Stomach (tissue), 9 donors: Measurements from ENCODE around the gene KLHL40. TPM values are rescaled to one million over a fixed set of nuclear protein-coding genes. Genes with fewer than 3 reads are reported as not detected.

Source experiments
- DNase-seq, 2 donors: peaks; one replicate each; pipeline versions ENCODE4 v3.0.0 to v3.0.0-alpha.2; 2013 to 2019
- H3K27ac ChIP-seq, 5 donors: fragments of 200-600 bp in 4 of 5; sonication (generic) in 4 of 5; one replicate each; pipeline ENCODE4 v1.5.1; 2013 to 2019; ENCODE audit warnings: mild to moderate bottlenecking in 1 of 5, moderate library complexity in 1 of 5
- H3K27me3 ChIP-seq, 3 donors: fragments of 200-600 bp; sonication (generic); one replicate each; pipeline ENCODE4 v1.5.1; 2017 to 2019; ENCODE audit warnings: mixed run types in 1 of 3
- H3K36me3 ChIP-seq, 4 donors: fragments of 200-600 bp; sonication (generic); 1 replicate in 3 of 4; 2 replicates in 1 of 4; pipeline ENCODE4 v1.5.1; 2016 to 2019
- H3K4me1 ChIP-seq, 4 donors: fragments of 200-600 bp; sonication (generic); one replicate each; pipeline ENCODE4 v1.5.1; 2016 to 2019
- H3K4me3 ChIP-seq, 4 donors: fragments of 200-600 bp; sonication (generic) in 3 of 4; one replicate each; pipeline ENCODE4 v1.5.1; 2016 to 2019; ENCODE audit warnings: mild to moderate bottlenecking in 1 of 4
- H3K9me3 ChIP-seq, 4 donors: fragments of 200-600 bp; sonication (generic); one replicate each; pipeline ENCODE4 v1.5.1; 2016 to 2019
- EP300 ChIP-seq: sonication (generic); formaldehyde crosslinking; IDR thresholded peaks from one replicate; pipeline ENCODE4 v1.6.1; 2017; ENCODE audit warnings: antibody characterized with exemption
- POLR2A ChIP-seq, 4 donors: fragments of 450-650 bp; IDR thresholded peaks; one replicate each; pipeline ENCODE4 v1.6.1; 2016; ENCODE audit warnings: antibody characterized with exemption in 4 of 4, control low read depth in 2 of 4, mild to moderate bottlenecking in 1 of 4, moderate library complexity in 1 of 4
- POLR2AphosphoS5 ChIP-seq, 3 donors: sonication (generic); formaldehyde crosslinking; IDR thresholded peaks; one replicate each; pipeline ENCODE4 v1.6.1; 2016; ENCODE audit warnings: antibody characterized with exemption in 3 of 3
- WGBS, 5 donors: extraction: QIAGEN DNeasy Blood & Tissue Kit in 3 of 5; methylation state at CpG; one replicate each; pipeline versions ENCODE4 v1.1.5 to v1.1.7; 2013 to 2018; 5-methylcytosine and 5-hydroxymethylcytosine counted together
- intact Hi-C: fragments of 100-400 bp; cut with DNase I; formaldehyde crosslinking; loops from one replicate; pipeline ENCODE4 v1.15.1; 2023; ENCODE audit warnings: low total_unique reads
- polyA plus RNA-seq, 3 donors: library from polyadenylated mRNA; stranded (reverse); fragments of 200-250 nt; gene quantifications; one replicate each; pipeline ENCODE4 v1.2.3, GENCODE V29; 2013
- total RNA-seq, 5 donors: library from RNA; depleted of rRNA; stranded (reverse); fragments of >200 nt; gene quantifications; one replicate each; pipeline versions ENCODE4 v1.1.0 to v1.2.3, GENCODE V29; 2014 to 2016
- TF ChIP-seq, protein P1 (sequence below), 7 experiments: fragments of 450-650 bp in 4 of 7; fragments of 200-600 bp in 3 of 7; sonication (generic) in 3 of 7; IDR thresholded peaks; one replicate each; pipeline ENCODE4 v1.5.1; 2016 to 2019; ENCODE audit warnings: antibody characterized with exemption in 7 of 7, control low read depth in 2 of 7, mild to moderate bottlenecking in 1 of 7
- donor health status: healthy with polysubstance abuse.
- donor health status: Bipolar disorder and iron deficiency.
- donor health status: healthy.

Gene KLHL40
- total and polyA plus RNA-seq, 8 donors = 0.05 to 2.0 (median 0.18) TPM; not detected in 5

DNA sequence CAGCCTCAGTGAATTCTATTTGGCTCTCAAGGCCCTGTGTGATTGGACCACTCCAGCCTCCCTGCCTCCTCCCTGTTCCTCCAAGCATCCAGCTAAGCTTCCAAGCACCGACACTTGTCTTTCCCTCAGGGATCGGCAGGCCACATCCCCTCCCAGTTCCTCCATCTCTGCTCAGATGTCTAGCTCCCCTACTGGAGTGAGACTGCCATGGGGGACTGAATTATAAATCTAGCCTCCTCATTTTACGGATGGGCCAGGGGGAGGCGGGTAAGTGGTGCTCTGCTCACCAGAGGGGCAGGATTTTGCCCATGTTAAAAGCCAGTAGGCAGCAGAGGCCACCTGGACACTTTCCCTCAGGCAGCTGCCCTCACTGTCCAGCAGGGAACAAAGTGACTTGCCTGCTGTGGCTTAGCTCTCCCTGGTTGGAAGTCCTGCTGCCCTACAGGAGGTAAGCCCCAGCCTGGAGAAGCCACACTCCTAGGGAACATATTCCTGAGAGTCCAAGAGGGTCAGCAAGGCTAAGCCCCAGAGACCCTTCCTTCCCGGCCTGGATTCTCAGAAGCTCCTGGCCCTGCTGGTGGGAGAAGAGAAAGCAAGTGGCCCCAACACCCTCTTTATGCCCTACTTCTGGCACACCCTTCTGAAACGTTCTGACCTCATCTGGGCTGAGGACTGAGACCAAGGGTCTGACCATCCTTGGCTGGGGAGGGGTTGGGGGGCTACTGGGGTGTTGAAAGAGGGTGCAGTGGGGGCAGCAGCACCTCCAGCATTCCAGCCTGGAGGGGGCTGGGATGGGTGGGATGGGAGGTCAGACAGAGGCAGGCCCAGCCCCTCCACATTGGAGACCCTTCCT, 26.4 kb downstream of the KLHL40 start:
- H3K27ac ChIP-seq = no peak overlapping the region
- WGBS, 5 donors = 51 to 65% (median 61%) methylated on average over 6 of the region's 6 CpGs
- no peaks in the 10 kb centered on the region for H3K36me3 ChIP-seq
- H3K4me1 ChIP-seq = no peaks in the 10 kb centered on the region
- H3K27me3 ChIP-seq = no peaks in the 10 kb centered on the region
- intact Hi-C loops = no loop called here
- no peak for DNase-seq
- no peak overlapping the region for H3K4me3 ChIP-seq
- no peak for TF ChIP-seq POLR2AphosphoS5 (IDR thresholded peaks at IDR 0.05)
- no peak for TF ChIP-seq EP300
- no peak for TF ChIP-seq POLR2A (IDR thresholded peaks at IDR 0.05)
- TF ChIP-seq, protein P1, sequence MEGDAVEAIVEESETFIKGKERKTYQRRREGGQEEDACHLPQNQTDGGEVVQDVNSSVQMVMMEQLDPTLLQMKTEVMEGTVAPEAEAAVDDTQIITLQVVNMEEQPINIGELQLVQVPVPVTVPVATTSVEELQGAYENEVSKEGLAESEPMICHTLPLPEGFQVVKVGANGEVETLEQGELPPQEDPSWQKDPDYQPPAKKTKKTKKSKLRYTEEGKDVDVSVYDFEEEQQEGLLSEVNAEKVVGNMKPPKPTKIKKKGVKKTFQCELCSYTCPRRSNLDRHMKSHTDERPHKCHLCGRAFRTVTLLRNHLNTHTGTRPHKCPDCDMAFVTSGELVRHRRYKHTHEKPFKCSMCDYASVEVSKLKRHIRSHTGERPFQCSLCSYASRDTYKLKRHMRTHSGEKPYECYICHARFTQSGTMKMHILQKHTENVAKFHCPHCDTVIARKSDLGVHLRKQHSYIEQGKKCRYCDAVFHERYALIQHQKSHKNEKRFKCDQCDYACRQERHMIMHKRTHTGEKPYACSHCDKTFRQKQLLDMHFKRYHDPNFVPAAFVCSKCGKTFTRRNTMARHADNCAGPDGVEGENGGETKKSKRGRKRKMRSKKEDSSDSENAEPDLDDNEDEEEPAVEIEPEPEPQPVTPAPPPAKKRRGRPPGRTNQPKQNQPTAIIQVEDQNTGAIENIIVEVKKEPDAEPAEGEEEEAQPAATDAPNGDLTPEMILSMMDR (IDR thresholded peaks at IDR 0.05) = no peak
- no peaks in the 10 kb centered on the region for H3K9me3 ChIP-seq

- H3K27me3 ChIP-seq = no peaks in the 10 kb centered on the region
- intact Hi-C loops = no loop called here
- no peak overlapping the region for H3K27ac ChIP-seq
- TF ChIP-seq POLR2A (IDR thresholded peaks at IDR 0.05) (no peak), POLR2AphosphoS5 (IDR thresholded peaks at IDR 0.05) (no peak), EP300 (no peak)
- TF ChIP-seq, protein P1 (IDR thresholded peaks at IDR 0.05) = no peak
- no peaks in the 10 kb centered on the region for H3K36me3 ChIP-seq
- 82 to 96% (median 91%) methylated on average over 3 to 4 of the region's 4 CpGs for WGBS, 5 donors
- H3K4me1 ChIP-seq = no peaks in the 10 kb centered on the region
- DNase-seq = no peak
- H3K9me3 ChIP-seq = no peaks in the 10 kb centered on the region
- no peak overlapping the region for H3K4me3 ChIP-seq
These were observed 27.0 kb downstream of the KLHL40 start for GRCh38 chr3:42712344-42712648.

- H3K36me3 ChIP-seq = no peaks in the 10 kb centered on the region
- no peak for DNase-seq
- no peaks in the 10 kb centered on the region for H3K27me3 ChIP-seq
- H3K27ac ChIP-seq = no peak overlapping the region
- intact Hi-C loops = no loop called here
- no peak overlapping the region for H3K4me3 ChIP-seq
- no peaks in the 10 kb centered on the region for H3K4me1 ChIP-seq
- TF ChIP-seq, protein P1 (IDR thresholded peaks at IDR 0.05) = no peak
- TF ChIP-seq POLR2A (IDR thresholded peaks at IDR 0.05) (no peak), EP300 (no peak), POLR2AphosphoS5 (IDR thresholded peaks at IDR 0.05) (no peak)
- H3K9me3 ChIP-seq = no peaks in the 10 kb centered on the region
- 75 to 93% (median 79%) methylated on average over 3 to 5 of the region's 5 CpGs for WGBS, 5 donors
These were observed 27.5 kb downstream of the KLHL40 start for GRCh38 chr3:42712688-42713372.

- DNase-seq = peak in 1 of 2 donors; percentile 7
- WGBS, 5 donors = 41 to 72% (median 56%) methylated on average over 2 of the region's 2 CpGs
- TF ChIP-seq, protein P1 (IDR thresholded peaks at IDR 0.05) = no peak
- no peak for TF ChIP-seq EP300
- no peak for TF ChIP-seq POLR2A (IDR thresholded peaks at IDR 0.05)
- no peak for TF ChIP-seq POLR2AphosphoS5 (IDR thresholded peaks at IDR 0.05)
- intact Hi-C loops = no loop called here
- H3K4me3 ChIP-seq = no peak overlapping the region
- H3K9me3 ChIP-seq = no peaks in the 10 kb centered on the region
- H3K36me3 ChIP-seq = no peaks in the 10 kb centered on the region
- no peaks in the 10 kb centered on the region for H3K27me3 ChIP-seq
- no peaks in the 10 kb centered on the region for H3K4me1 ChIP-seq
- H3K27ac ChIP-seq = no peak overlapping the region
These were observed 28.4 kb downstream of the KLHL40 start for GRCh38 chr3:42713747-42714146.
